ENCODE data around the gene ZNF740. TPM values are rescaled to one million over a fixed set of nuclear protein-coding genes. Genes with fewer than 3 reads are reported as not detected.

The ZNF740 gene
- total and polyA plus RNA-seq, 2 of the 8 experiments (the other 6 are each of a cell fraction or from before 2014, with no cell fraction given): 8.2 to 40.0 TPM

GRCh38 chr12:53212931-53213330, 32.4 kb downstream of the ZNF740 start:
- Histone ChIP-seq H3K9me3 (ENCODE audit: insufficient read depth in 2 of 2, low read depth in 1 of 2, low read length in 1 of 2) (no peaks in the 10 kb centered on the region), H3K23me2 (ENCODE audit: low read depth, low read length) (peaks cover 10% of the 10 kb centered on the region), H3K56ac (replicated peaks; ENCODE audit: insufficient read length, low read depth, low read length) (no peak overlapping the region), H3K36me3 (ENCODE audit: control insufficient read depth in 2 of 4, insufficient read depth in 4 of 4, low read length in 3 of 4) (peaks cover 20 to 45% (median 31%) of the 10 kb centered on the region in 4 experiments), H2BK5ac (ENCODE audit: low read depth, low read length) (no peak overlapping the region), H3K4me1 (replicated peaks in 1 of 4; ENCODE audit: control insufficient read depth in 3 of 4, insufficient read depth in 4 of 4, low read length in 3 of 4) (peaks cover 21 to 41% (median 31%) of the 10 kb centered on the region in 4 experiments), H2AK5ac (ENCODE audit: low read depth, low read length) (no peak overlapping the region), H2BK15ac (ENCODE audit: low read length) (no peak overlapping the region), H3K4ac (replicated peaks; ENCODE audit: insufficient read length, low read depth, low read length) (no peak overlapping the region), H3K4me2 (ENCODE audit: insufficient read depth in 1 of 2, low read depth in 2 of 2, low read length in 2 of 2) (no peak overlapping the region), H3K4me3 (ENCODE audit: extremely low read depth in 1 of 4, insufficient read depth in 2 of 4, low read depth in 3 of 4, low read length in 4 of 4) (no peak overlapping the region), H3K18ac (ENCODE audit: extremely low read depth, low read length) (no peak overlapping the region), H4K91ac (replicated peaks; ENCODE audit: insufficient read length, low read length) (no peak overlapping the region), H3K79me1 (ENCODE audit: low read depth, low read length) (peaks cover 11% of the 10 kb centered on the region), H3K9ac (replicated peaks in 1 of 4; ENCODE audit: extremely low read depth in 1 of 4, low read depth in 3 of 4, low read length in 3 of 4) (no peak overlapping the region), H3K79me2 (ENCODE audit: control insufficient read depth in 1 of 2, insufficient read depth in 2 of 2, low read length in 2 of 2) (peaks cover 12 to 20% of the 10 kb centered on the region in 2 experiments), H4K8ac (ENCODE audit: extremely low read depth, insufficient read depth, low read length) (no peak overlapping the region), H4K20me1 (replicated peaks in 1 of 2; ENCODE audit: control insufficient read depth in 1 of 2, insufficient read depth in 2 of 2, low read length in 2 of 2) (peaks cover 2 to 4% of the 10 kb centered on the region in 2 experiments), H2BK120ac (replicated peaks; ENCODE audit: low read depth, low read length) (no peak overlapping the region), H3K27ac (ENCODE audit: low read depth, low read length) (no peak overlapping the region), H2BK20ac (ENCODE audit: low read length) (no peak overlapping the region), H2BK12ac (ENCODE audit: low read depth, low read length) (no peak overlapping the region; the same call in 1 of the 2 replicates), H2AFZ (ENCODE audit: low read length) (no peak overlapping the region), H3K23ac (ENCODE audit: insufficient read length) (no peak overlapping the region), H4K5ac (ENCODE audit: insufficient read length, low read depth, low read length) (no peak overlapping the region), H3K27me3 (replicated peaks in 1 of 4; ENCODE audit: control insufficient read depth in 3 of 4, extremely low read depth in 1 of 4, insufficient read depth in 3 of 4, low read length in 3 of 4) (no peaks in the 10 kb centered on the region), H3K14ac (ENCODE audit: insufficient read length) (no peak overlapping the region)
- POLR2A ChIA-PET (ENCODE audit: partially characterized antibody): interaction anchor here (1.0 to 13.6 kb wide), 13 partner anchors 16 to 244 kb away, joined by 3 to 151 read pairs (median 5); partner anchors contain the start of genes ESPL1, PFDN5 and RARG
- FAIRE-seq (no peak), DNase-seq (ENCODE audit: low read depth in 1 of 2, low spot score in 2 of 2) (no peak)
- 69% methylated on average over 12 of the region's 12 CpGs; no CpG with 5 or more reads in 1 of the 2 experiments for WGBS, 2 experiments (ENCODE audit: extremely low coverage in 1 of 2, insufficient coverage in 1 of 2, insufficient read length in 1 of 2, insufficient replicate concordance in 2 of 2, low coverage in 1 of 2, low lambda C conversion rate in 2 of 2, missing lambda C conversion rate in 1 of 2)
- CTCF ChIA-PET (ENCODE audit: partially characterized antibody): interaction anchor here (0.7 to 22.3 kb wide), 21 partner anchors 7 to 514 kb away, joined by 3 to 654 read pairs (median 18); partner anchors contain the start of genes AAAS, CALCOCO1, CSAD and ESPL1
- no peak for TF ChIP-seq TBP (IDR thresholded peaks at IDR 0.05; ENCODE audit: low read depth, low read length)
- TF ChIP-seq MAFK (IDR thresholded peaks at IDR 0.05; ENCODE audit: low read depth, low read length): no peak
- no peak for TF ChIP-seq HDAC6 (IDR thresholded peaks at IDR 0.05; ENCODE audit: low read depth, low read length)
- TF ChIP-seq SRF (IDR thresholded peaks at IDR 0.05; ENCODE audit: low read depth, low read length): no peak
- TF ChIP-seq SIX5 (IDR thresholded peaks at IDR 0.05; ENCODE audit: low read depth, low read length): no peak
- no peak for TF ChIP-seq SAP30 (IDR thresholded peaks at IDR 0.05; ENCODE audit: insufficient read depth, insufficient replicate concordance, low read length)
- TF ChIP-seq BACH1 (IDR thresholded peaks at IDR 0.05; ENCODE audit: low read length): no peak
- TF ChIP-seq ASH2L (IDR thresholded peaks at IDR 0.05; ENCODE audit: low read length): no peak
- TF ChIP-seq BRCA1 (IDR thresholded peaks at IDR 0.05; ENCODE audit: low read depth, low read length): no peak
- no peak for TF ChIP-seq SP4 (IDR thresholded peaks at IDR 0.05; ENCODE audit: low read length)
- no peak for TF ChIP-seq EGR1 (IDR thresholded peaks at IDR 0.05; ENCODE audit: borderline replicate concordance, low read depth, low read length)
- no peak for TF ChIP-seq ZNF274 (IDR thresholded peaks at IDR 0.05; ENCODE audit: borderline replicate concordance, extremely low read depth, low read length)
- no peak for TF ChIP-seq ATF3 (IDR thresholded peaks at IDR 0.05; ENCODE audit: insufficient read depth, low read depth, low read length)
- TF ChIP-seq POLR2A (IDR thresholded peaks at IDR 0.05; ENCODE audit: control extremely low read depth in 1 of 2, low read depth in 2 of 2, low read length in 2 of 2): no peak
